Upper lobe of left lung (tissue), 6 donors: ENCODE measurements around the gene CADPS. TPM values are rescaled to one million over a fixed set of nuclear protein-coding genes. Genes with fewer than 3 reads are reported as not detected.

ENCODE experiments used
- ATAC-seq, 2 donors: fragments of 200-7000 bp; cut with Tn5 transposase; one replicate each; pipeline ENCODE4 v1.9.1; 2022; ENCODE audit warnings: mild to moderate bottlenecking in 2 of 2, moderate library complexity in 2 of 2; ENCODE audit not compliant: low FRiP score in 2 of 2
- DNase-seq, 2 donors: peaks; one replicate each; pipeline ENCODE4 v3.0.0-alpha.2; 2019 to 2020
- H3K27ac ChIP-seq, 4 donors: fragments of 200-600 bp; sonication (generic); one replicate each; pipeline ENCODE4 v1.5.1; 2016 to 2019
- H3K27me3 ChIP-seq, 4 donors: fragments of 200-600 bp; sonication (generic); one replicate each; pipeline ENCODE4 v1.5.1; 2017 to 2019
- H3K36me3 ChIP-seq, 4 donors: fragments of 200-600 bp; sonication (generic); one replicate each; pipeline ENCODE4 v1.5.1; 2016 to 2019
- H3K4me1 ChIP-seq, 4 donors: fragments of 200-600 bp; sonication (generic); one replicate each; pipeline ENCODE4 v1.5.1; 2018 to 2019
- H3K4me3 ChIP-seq, 4 donors: fragments of 200-600 bp; sonication (generic); one replicate each; pipeline ENCODE4 v1.5.1; 2017 to 2019; ENCODE audit warnings: mild to moderate bottlenecking in 2 of 4, moderate library complexity in 1 of 4
- H3K9me3 ChIP-seq, 4 donors: fragments of 200-600 bp; sonication (generic); one replicate each; pipeline ENCODE4 v1.5.1; 2018 to 2019
- CTCF ChIP-seq, 6 experiments: fragments of 450-650 bp in 4 of 6; fragments of 200-600 bp in 2 of 6; sonication (generic) in 2 of 6; IDR thresholded peaks; one replicate each; pipeline ENCODE4 v1.5.1; 2016 to 2019; ENCODE audit warnings: antibody characterized with exemption in 6 of 6
- EP300 ChIP-seq, 4 donors: sonication (generic); formaldehyde crosslinking; IDR thresholded peaks; one replicate each; pipeline ENCODE4 v1.5.1; 2017; ENCODE audit warnings: antibody characterized with exemption in 4 of 4, control low read depth in 2 of 4
- POLR2A ChIP-seq, 4 donors: fragments of 450-650 bp; IDR thresholded peaks; one replicate each; pipeline ENCODE4 v1.5.1; 2016 to 2017; ENCODE audit warnings: antibody characterized with exemption in 4 of 4, mild to moderate bottlenecking in 2 of 4
- POLR2AphosphoS5 ChIP-seq, 2 donors: sonication (generic); formaldehyde crosslinking; IDR thresholded peaks; one replicate each; pipeline ENCODE4 v1.5.1; 2017; ENCODE audit warnings: antibody characterized with exemption in 2 of 2
- whole genome bisulfite sequencing, 2 donors: methylation state at CpG; one replicate each; pipeline ENCODE4 v1.1.5; 2017 to 2018; 5-methylcytosine and 5-hydroxymethylcytosine counted together
- total RNA-seq, 6 donors: library from RNA; depleted of rRNA in 4 of 6; stranded (reverse); fragments of >200 nt in 4 of 6; gene quantifications; one replicate each; pipeline versions ENCODE4 v1.1.0 to v1.2.1, GENCODE V29; 2016 to 2021
- donor health status: DM: no; HTN: no; CAD: no; lungs with moderate emphysema.
- donor health status: DM: no; HTN: yes; CAD: no; lungs with severe emphysema.

CADPS gene
- total RNA-seq, 6 donors from 2014 or later: 0.29 to 1.5 (median 1.2) TPM; not detected in 3

- H3K4me1 ChIP-seq: no peaks in the 10 kb centered on the region
- peaks cover 0 to 4% (median 0%) of the 10 kb centered on the region in 4 donors for H3K9me3 ChIP-seq
- no peak overlapping the region for H3K27ac ChIP-seq
- no peaks in the 10 kb centered on the region for H3K36me3 ChIP-seq
- 56 to 62% methylated on average over 2 of the region's 2 CpGs for WGBS, 2 donors
- H3K4me3 ChIP-seq: no peak overlapping the region
- DNase-seq: no peak
- no peaks in the 10 kb centered on the region for H3K27me3 ChIP-seq
- no peak for TF ChIP-seq POLR2AphosphoS5 (IDR thresholded peaks at IDR 0.05)
- TF ChIP-seq CTCF (IDR thresholded peaks at IDR 0.05): no peak
- TF ChIP-seq POLR2A (IDR thresholded peaks at IDR 0.05): no peak
- TF ChIP-seq EP300 (IDR thresholded peaks at IDR 0.05): no peak
- no peak for ATAC-seq
Measured at GRCh38 chr3:62918777-62919176, 43.6 kb upstream of the CADPS start.

- Histone ChIP-seq H3K27me3 (no peaks in the 10 kb centered on the region), H3K27ac (no peak overlapping the region), H3K4me3 (no peak overlapping the region), H3K36me3 (no peaks in the 10 kb centered on the region), H3K9me3 (peaks cover 0 to 4% (median 0%) of the 10 kb centered on the region in 4 donors), H3K4me1 (no peaks in the 10 kb centered on the region)
- WGBS, 2 donors: 71 to 76% methylated on average over 1 of the region's 1 CpG
- TF ChIP-seq EP300 (IDR thresholded peaks at IDR 0.05) (no peak), POLR2A (IDR thresholded peaks at IDR 0.05) (no peak), POLR2AphosphoS5 (IDR thresholded peaks at IDR 0.05) (no peak), CTCF (IDR thresholded peaks at IDR 0.05) (no peak)
- DNase-seq (no peak), ATAC-seq (no peak)
Measured at GRCh38 chr3:62918131-62918530, 42.9 kb upstream of the CADPS start.

- no peaks in the 10 kb centered on the region for H3K27me3 ChIP-seq
- ATAC-seq: no peak
- no peaks in the 10 kb centered on the region for H3K9me3 ChIP-seq
- no peak overlapping the region for H3K27ac ChIP-seq
- no peak overlapping the region for H3K4me3 ChIP-seq
- DNase-seq: no peak
- no peaks in the 10 kb centered on the region for H3K4me1 ChIP-seq
- TF ChIP-seq POLR2AphosphoS5 (IDR thresholded peaks at IDR 0.05) (no peak), POLR2A (IDR thresholded peaks at IDR 0.05) (no peak), CTCF (IDR thresholded peaks at IDR 0.05) (no peak), EP300 (IDR thresholded peaks at IDR 0.05) (no peak)
- no peaks in the 10 kb centered on the region for H3K36me3 ChIP-seq
Measured at GRCh38 chr3:62911526-62911925, 36.3 kb upstream of the CADPS start.

GRCh38 chr3:62905331-62905730 lies 30.1 kb upstream of the CADPS start:
- Histone ChIP-seq H3K27me3 (no peaks in the 10 kb centered on the region), H3K9me3 (no peaks in the 10 kb centered on the region), H3K4me3 (no peak overlapping the region), H3K36me3 (no peaks in the 10 kb centered on the region), H3K4me1 (no peaks in the 10 kb centered on the region), H3K27ac (no peak overlapping the region)
- DNase-seq: no peak
- ATAC-seq: no peak
- no peak for TF ChIP-seq POLR2A (IDR thresholded peaks at IDR 0.05)
- TF ChIP-seq POLR2AphosphoS5 (IDR thresholded peaks at IDR 0.05): no peak
- TF ChIP-seq EP300 (IDR thresholded peaks at IDR 0.05): no peak
- TF ChIP-seq CTCF (IDR thresholded peaks at IDR 0.05): no peak
